Pancreas (tissue), 10 donors: ENCODE measurements around the gene PARP3. TPM values are rescaled to one million over a fixed set of nuclear protein-coding genes. Genes with fewer than 3 reads are reported as not detected.

Experiments used
- ATAC-seq, 4 donors: fragments of 200-7000 bp; cut with Tn5 transposase; one replicate each; pipeline versions ENCODE4 v1.8.0 to v1.9.1; 2020; ENCODE audit warnings: mild to moderate bottlenecking in 4 of 4, moderate library complexity in 4 of 4
- DNase-seq, 6 donors: peaks; one replicate each; pipeline ENCODE4 v3.0.0-alpha.2; 2020
- FAIRE-seq: peaks from 2 replicates; lab custom pipeline; 2012; peaks lifted over from hg19 to GRCh38; lab: Jason Lieb, UNC
- H3K27ac ChIP-seq, 4 donors: fragments of 200-600 bp; sonication (generic); 1 replicate in 3 of 4; 2 replicates in 1 of 4; pipeline versions ENCODE4 v1.5.0 to v1.8.0; 2020
- H3K27me3 ChIP-seq, 4 donors: fragments of 200-600 bp; one replicate each; pipeline ENCODE4 v1.8.0; 2021
- H3K36me3 ChIP-seq, 3 donors: fragments of 200-600 bp; sonication (generic) in 1 of 3; one replicate each; pipeline versions ENCODE4 v1.5.0 to v1.8.0; 2020 to 2021
- H3K4me1 ChIP-seq, 3 donors: fragments of 200-600 bp; one replicate each; pipeline ENCODE4 v1.8.0; 2021
- H3K4me3 ChIP-seq, 4 donors: fragments of 200-600 bp; sonication (generic) in 2 of 4; one replicate each; pipeline versions ENCODE4 v1.5.0 to v1.8.0; 2020 to 2021
- H3K9me3 ChIP-seq, 4 donors: fragments of 200-600 bp; one replicate each; pipeline ENCODE4 v1.8.0; 2021
- WGBS, 2 donors: extraction: QIAGEN DNeasy Blood & Tissue Kit; methylation state at CpG; one replicate each; pipeline ENCODE4 v1.1.7; 2013; 5-methylcytosine and 5-hydroxymethylcytosine counted together
- intact Hi-C, 3 donors: fragments of 100-400 bp; cut with DNase I; formaldehyde crosslinking; loops; one replicate each; pipeline versions ENCODE4 v1.11.1 to v1.14.2; 2022
- polyA plus RNA-seq, 2 donors: library from polyadenylated mRNA; stranded (reverse); fragments of 200-250 nt; gene quantifications; one replicate each; pipeline ENCODE4 v1.2.3, GENCODE V29; 2013
- total RNA-seq, 6 donors: library from RNA; stranded (reverse); fragmentation: NEBNext Ultra II Directional in 4 of 6; extraction: Animal tissue kit (Norgen Biotek cat#: 25700) in 4 of 6; gene quantifications; one replicate each; pipeline versions ENCODE4 v1.2.1 to v1.2.4, GENCODE V29; 2021 to 2023
- TF ChIP-seq, protein P1 (sequence below), 4 donors: fragments of 200-600 bp; sonication (generic) in 3 of 4; IDR thresholded peaks; one replicate each; pipeline versions ENCODE4 v1.5.0 to v1.8.0; 2021; ENCODE audit warnings: antibody characterized with exemption in 4 of 4
- donor health status: healthy with polysubstance abuse.
- donor health status: DM: no; HTN: no; CAD: no; lungs with moderate emphysema.
- donor health status: DM: no; HTN: no; CAD: no.
- donor health status: control.
- donor health status: control.
- donor health status: Bipolar disorder and iron deficiency.
- donor health status: DM: yes; HTN: yes; CAD: no.
- donor health status: DM: no; HTN: no; CAD: no.
- donor health status: DM: no; HTN: no; CAD: no.
- donor health status: DM: yes; HTN: yes; CAD: no.

Gene PARP3
- total RNA-seq (1 to 10 TPM; 2.1 to 5.9 (median 4.2) TPM), polyA plus RNA-seq (1 to 10 TPM; 7.9 to 8.3 TPM)

DNA sequence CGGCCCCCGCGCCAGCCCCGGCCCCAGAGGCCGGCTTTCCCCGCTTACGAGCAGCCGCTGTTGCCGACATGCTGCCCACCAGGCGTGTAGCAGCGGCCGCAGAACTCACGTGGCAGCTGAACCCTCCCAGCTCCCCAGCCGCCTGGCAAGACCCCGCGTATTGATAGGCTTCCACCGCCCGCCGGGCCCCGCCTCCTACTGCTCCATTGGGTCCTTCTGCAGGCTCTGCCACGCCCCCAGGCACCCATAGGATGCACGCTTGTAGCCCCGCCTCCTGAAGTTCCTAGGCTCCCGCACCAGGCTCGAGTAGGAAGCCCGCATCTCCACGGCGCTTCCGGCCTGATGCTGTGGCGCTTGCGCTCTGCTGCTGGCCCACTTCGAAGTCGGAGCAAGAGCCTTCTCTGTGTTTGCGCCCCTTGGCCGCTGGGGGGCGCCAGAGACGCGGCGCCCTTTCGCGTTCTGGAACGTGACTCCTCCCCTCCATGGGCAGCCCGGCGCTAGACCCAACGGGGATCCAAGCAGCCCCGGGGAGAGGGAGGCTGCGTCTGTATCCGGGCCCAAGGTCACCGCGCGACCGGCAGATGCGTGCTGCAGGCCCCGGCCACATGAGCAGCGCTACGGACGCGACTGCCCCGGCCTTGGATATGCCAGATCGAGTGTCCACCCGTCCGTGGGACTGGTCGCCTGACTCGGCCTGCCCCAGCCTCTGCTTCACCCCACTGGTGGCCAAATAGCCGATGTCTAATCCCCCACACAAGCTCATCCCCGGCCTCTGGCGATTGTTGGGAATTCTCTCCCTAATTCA lies at the start of gene PARP3, which contains the start of gene RRP9:
TSS of gene PARP3 (plus strand) at position 566 of the 805 bp plus-strand sequence. CDS start 993 bp downstream, outside the sequence.
TSS of gene RRP9 (minus strand) at position 107 of the 805 bp plus-strand sequence. CDS start at position 70, 37 bp downstream.
- peak within 1 kb of the TSS; percentile 40 to 83 (median 71) for H3K27ac ChIP-seq
- no peaks in the 10 kb centered on the region for H3K27me3 ChIP-seq
- DNase-seq: peak; percentile 96 to 100 (median 100)
- H3K4me3 ChIP-seq: peak within 1 kb of the TSS; percentile 52 to 94 (median 64)
- intact Hi-C loops: loop anchor here in 1 of 3 donors (10.0 kb wide), 1 partner anchor 183 kb away; no protein-coding TSS in a partner anchor
- TF ChIP-seq, protein P1, sequence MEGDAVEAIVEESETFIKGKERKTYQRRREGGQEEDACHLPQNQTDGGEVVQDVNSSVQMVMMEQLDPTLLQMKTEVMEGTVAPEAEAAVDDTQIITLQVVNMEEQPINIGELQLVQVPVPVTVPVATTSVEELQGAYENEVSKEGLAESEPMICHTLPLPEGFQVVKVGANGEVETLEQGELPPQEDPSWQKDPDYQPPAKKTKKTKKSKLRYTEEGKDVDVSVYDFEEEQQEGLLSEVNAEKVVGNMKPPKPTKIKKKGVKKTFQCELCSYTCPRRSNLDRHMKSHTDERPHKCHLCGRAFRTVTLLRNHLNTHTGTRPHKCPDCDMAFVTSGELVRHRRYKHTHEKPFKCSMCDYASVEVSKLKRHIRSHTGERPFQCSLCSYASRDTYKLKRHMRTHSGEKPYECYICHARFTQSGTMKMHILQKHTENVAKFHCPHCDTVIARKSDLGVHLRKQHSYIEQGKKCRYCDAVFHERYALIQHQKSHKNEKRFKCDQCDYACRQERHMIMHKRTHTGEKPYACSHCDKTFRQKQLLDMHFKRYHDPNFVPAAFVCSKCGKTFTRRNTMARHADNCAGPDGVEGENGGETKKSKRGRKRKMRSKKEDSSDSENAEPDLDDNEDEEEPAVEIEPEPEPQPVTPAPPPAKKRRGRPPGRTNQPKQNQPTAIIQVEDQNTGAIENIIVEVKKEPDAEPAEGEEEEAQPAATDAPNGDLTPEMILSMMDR (IDR thresholded peaks at IDR 0.05): peak; percentile 100
- H3K36me3 ChIP-seq: peaks cover 0 to 4% (median 3%) of the 10 kb centered on the region in 3 donors
- no peaks in the 10 kb centered on the region for H3K9me3 ChIP-seq
- WGBS, 2 donors: 1% methylated on average over 67 of the region's 67 CpGs
- peak; percentile 95 to 97 (median 96) for ATAC-seq
- FAIRE-seq: peak; percentile 98
- peaks cover 0 to 18% (median 5%) of the 10 kb centered on the region in 3 donors for H3K4me1 ChIP-seq

DNA sequence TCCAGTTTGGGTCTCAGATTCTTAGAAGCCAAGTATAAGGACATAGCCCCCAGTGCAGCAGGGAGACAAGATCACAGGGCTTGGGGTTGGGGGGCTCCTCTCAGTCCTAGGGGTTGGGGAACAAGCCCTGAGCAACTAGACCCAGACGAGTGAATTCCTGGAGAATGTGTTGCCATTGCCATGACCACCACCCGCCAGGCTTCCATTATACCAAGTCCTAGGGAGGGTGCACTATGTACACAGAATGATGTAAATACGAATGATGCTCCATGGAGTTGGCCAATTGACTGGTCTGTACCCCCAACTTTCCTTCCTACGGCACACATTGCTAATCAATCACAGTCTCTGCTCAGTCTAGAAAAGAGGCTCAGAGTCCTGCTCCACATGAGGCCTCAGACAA lies 47.8 kb upstream of the PARP3 start:
- Histone ChIP-seq H3K36me3 (no peaks in the 10 kb centered on the region), H3K27ac (no peak overlapping the region), H3K4me1 (no peaks in the 10 kb centered on the region), H3K9me3 (no peaks in the 10 kb centered on the region), H3K4me3 (no peak overlapping the region), H3K27me3 (no peaks in the 10 kb centered on the region)
- ATAC-seq (no peak), FAIRE-seq (no peak), DNase-seq (no peak)
- TF ChIP-seq, protein P1 (IDR thresholded peaks at IDR 0.05): no peak
- WGBS, 2 donors: 58 to 71% methylated on average over 4 of the region's 4 CpGs
- intact Hi-C loops: no loop called here

DNA sequence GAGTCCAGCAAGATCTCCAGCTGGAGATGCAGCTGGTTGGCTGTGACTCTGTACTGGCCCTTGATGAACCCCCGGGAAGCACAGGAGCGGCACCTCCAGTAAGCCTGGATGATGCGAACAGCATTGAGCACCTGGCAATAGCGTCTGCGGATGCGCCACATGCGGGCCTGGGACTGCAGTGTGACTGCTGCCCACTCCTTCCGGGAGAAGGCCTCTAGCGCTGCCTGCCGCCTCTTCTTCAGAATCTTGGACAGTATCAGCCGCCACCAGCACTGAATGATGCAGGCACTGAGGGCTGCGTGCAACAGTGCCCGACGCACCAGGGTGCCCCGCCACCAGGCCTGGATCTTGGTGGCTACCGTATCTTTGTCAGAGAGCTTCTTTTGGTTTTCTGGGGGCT lies 47.2 kb upstream of the PARP3 start:
- H3K27me3 ChIP-seq: no peaks in the 10 kb centered on the region
- intact Hi-C loops: no loop called here
- H3K4me1 ChIP-seq: no peaks in the 10 kb centered on the region
- FAIRE-seq (no peak), DNase-seq (no peak), ATAC-seq (no peak)
- H3K27ac ChIP-seq: no peak overlapping the region
- H3K4me3 ChIP-seq: no peak overlapping the region
- H3K36me3 ChIP-seq: no peaks in the 10 kb centered on the region
- WGBS, 2 donors: 87% methylated on average over 15 to 16 of the region's 16 CpGs
- TF ChIP-seq, protein P1 (IDR thresholded peaks at IDR 0.05): no peak
- H3K9me3 ChIP-seq: no peaks in the 10 kb centered on the region

DNA sequence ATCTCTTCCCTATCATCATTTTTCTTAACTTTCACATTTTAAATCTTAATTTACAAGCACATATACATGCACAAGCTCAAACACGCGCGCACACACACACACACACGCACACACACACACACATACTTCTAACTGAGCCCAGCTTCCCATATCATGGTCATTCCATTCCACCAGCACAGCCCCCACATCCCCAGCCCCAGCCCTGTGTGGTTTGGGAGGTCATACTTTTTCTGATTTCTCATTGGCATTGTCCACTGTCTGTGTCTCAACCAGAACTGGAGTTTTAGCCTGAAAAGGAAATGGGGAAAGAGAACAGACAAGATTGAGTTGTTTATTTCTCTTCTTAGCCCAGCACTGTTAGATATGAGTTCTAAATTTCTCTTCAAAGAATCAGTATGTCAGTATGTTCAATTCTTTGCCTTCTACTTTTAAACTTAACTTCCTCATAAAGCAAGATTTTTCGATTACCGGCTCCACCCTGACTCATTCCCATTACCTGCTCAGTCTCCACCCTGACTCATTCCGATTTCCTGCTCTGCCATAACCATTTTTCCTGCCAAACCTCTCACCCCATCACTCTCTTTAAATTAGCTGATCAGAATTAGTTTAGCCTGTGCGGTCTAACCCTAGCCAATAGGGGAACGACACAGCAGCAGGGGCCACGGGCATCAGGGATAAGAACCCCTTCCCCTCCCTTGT lies 45.4 kb upstream of the PARP3 start:
- no peak for FAIRE-seq
- intact Hi-C loops: no loop called here
- TF ChIP-seq, protein P1 (IDR thresholded peaks at IDR 0.05): no peak

More for the DNA sequence above, 45.4 kb upstream of the PARP3 start:
- no peaks in the 10 kb centered on the region for H3K36me3 ChIP-seq
- no peak overlapping the region for H3K27ac ChIP-seq
- WGBS, 2 donors: 80 to 87% methylated on average over 10 of the region's 10 CpGs
- ATAC-seq (no peak), DNase-seq (no peak)
- no peaks in the 10 kb centered on the region for H3K9me3 ChIP-seq
- no peak overlapping the region for H3K4me3 ChIP-seq
- no peaks in the 10 kb centered on the region for H3K4me1 ChIP-seq
- no peaks in the 10 kb centered on the region for H3K27me3 ChIP-seq
